Measurements from ENCODE around the gene GATM.

- TF ChIP-seq CTCF (IDR thresholded peaks at IDR 0.05 in 8 of 11, conservative IDR thresholded peaks at IDR 0.05 in 3 of 11): no peak
- no peak for TF ChIP-seq POLR2A (IDR thresholded peaks at IDR 0.05)
These were observed 29.4 kb upstream of the GATM start for GRCh38 chr15:45407786-45408185.
